C1 segment of cervical spinal cord (tissue), 14 donors: ENCODE measurements around the gene SLITRK5.

Experiments used
- DNase-seq, 14 donors: peaks; one replicate each; lab custom pipeline; 2025; lab: John Stamatoyannopoulos, UW

Gene SLITRK5

GRCh38 chr13:87671031-87671752 lies at the start of gene SLITRK5:
Gene SLITRK5 (plus strand): TSS chr13:87671371. CDS start chr13:87675389, 4,018 bp downstream.
- DNase-seq: peak in 13 of 14 donors; percentile 36 to 90 (median 82)

DNA sequence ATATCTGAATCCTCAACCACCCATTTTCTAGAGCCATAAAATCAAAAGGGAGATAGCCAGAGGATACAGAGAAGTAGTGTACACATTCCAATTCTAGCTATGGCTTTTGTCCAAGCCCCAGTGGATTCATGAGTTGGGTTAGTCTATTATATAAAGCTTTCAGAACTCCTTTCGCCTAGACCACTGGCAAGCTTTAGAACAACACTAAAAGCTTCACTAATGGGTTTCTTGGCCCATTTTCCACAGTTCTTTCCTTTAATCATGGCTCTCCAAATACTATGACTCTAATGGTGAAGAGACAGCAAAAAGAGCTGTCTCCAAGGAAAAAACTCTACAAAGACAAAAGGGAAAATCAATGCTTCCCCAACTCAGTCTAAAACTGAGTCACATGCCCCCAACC lies 48.2 kb upstream of the SLITRK5 start:
- no peak for DNase-seq

DNA sequence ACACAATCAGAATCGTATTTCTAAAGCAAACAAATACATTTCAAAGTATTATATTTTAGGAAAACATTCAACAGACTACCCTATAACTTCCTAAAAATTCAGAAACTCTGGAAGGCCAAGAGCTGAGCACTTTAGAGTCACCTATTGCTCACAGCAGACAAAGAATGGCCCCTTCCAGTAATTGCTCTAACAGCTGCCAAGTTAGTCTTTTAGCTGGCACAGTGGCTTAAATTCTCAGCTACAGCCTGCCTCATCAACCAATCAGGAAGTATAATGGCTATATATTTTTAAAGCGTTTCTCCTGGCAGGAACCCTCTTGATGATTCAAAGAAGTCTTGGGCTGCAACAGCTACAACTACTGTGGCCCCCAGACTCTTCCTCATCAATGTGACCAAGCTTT lies 14.9 kb upstream of the SLITRK5 start:
- DNase-seq: peak in 1 of 14 donors; percentile 51

DNA sequence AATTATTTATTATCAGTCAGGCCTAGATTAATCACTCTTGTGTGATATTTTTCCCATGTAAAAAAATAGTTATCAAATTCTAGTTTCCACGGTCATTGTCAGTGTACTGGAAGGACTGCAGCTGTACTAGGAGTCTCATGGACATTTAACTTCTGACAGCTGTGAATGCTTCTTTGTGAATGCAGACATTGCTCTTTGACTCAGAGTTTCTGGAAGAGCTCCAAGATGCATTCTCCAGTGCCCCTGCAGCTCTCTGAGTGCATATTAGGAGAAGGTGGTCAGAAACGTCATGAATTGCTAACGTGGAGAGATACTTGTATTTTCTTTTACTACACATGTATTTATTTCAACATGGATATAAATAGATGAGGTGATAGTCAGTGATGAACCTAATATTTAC lies 9.7 kb upstream of the SLITRK5 start:
- DNase-seq: peak in 1 of 14 donors; percentile 22

DNA sequence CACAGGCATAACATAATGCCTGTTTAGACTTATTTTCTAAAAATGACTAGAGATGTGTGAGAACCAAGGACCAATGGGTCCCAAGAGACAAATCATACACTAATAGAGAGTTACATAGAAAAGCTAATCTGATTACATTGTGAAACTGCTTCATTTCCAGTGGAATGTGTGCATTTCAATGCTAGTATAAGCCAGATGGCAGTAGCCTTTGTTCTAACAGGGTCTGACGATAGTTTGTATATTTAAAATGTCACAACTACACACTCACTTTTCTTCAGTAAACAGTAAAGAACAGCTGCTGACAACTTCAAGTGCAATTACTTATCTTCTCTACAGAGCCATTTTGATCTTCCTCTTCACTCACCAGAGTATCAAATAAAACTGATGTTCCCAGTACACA lies 4.3 kb upstream of the SLITRK5 start:
- no peak for DNase-seq

DNA sequence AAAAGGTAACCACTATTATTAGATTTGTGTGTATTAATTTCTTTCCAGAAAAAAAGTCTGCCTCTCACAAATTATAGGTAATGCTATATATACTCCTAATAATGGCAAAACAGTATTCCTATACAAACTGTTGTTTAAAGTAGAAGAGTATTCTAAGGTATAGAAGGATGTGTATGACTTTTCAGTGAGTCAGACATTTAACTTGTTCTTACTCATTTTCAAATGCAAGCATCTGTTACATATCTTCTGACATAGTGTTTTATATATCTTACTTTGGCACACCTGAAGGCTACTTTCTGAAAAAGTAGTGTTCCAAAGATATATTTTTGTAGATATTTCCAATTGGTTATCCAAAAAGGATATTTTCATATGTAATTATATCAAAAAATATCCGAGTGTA lies 3.5 kb upstream of the SLITRK5 start:
- DNase-seq: no peak

DNA sequence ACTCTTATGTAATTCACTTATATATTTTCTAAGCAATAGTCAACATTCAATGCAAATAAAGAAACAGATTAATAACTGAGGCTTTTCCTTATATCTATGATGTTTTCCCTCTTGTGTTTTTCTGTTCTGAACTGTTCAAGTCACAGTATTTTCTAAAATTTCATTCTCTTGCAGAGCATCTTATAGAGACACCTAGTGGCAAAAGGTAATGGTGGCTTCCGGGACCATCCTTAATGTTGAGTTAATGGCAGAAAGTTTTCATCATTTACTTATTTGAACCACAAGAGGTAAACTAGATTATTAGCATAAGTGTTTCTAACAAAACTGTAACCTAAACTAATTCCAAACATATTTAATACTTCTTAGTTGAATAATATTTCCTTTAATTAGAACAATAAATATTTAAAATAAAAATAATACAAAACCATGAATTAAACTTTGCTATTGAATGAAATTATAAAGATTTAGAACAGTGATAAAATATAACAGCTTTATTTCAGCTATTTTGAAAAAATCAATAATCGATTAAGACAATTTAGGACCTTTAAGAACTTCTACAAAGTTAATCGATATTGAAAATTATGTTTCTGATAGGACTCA lies 1.7 kb upstream of the SLITRK5 start:
- peak in 1 of 14 donors; percentile 10 for DNase-seq

- DNase-seq: peak in 4 of 14 donors; percentile 31 to 73 (median 49)
Observed at GRCh38 chr13:87671753-87672605, 808 bp downstream of the SLITRK5 start.

DNA sequence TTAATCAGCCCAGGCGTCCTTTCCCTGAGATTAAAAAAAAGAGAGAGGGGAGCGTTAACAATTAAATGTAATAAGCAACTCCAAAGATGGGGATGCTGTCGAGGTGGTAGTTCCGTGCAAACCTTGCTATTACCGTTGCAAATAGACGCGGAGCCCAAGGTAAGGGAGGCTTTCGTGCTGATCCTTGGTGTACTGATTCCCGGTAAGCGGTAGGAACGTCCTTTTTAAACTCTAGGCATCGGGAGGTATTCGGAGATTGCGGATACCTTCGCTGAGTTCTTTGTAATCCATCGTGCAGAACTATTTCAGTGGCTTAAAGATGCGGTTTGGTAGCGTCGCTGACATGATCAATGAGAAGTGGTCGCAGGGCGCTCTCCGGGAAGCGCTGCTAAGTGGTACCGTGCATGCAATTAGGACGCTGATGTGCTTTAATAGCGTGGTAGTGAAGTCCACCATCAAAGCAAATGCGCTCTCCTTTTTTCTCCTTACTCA lies 3.1 kb downstream of the SLITRK5 start:
- DNase-seq: peak in 1 of 14 donors; percentile 50

- DNase-seq: no peak
Observed at GRCh38 chr13:87675851-87676250, 4.7 kb downstream of the SLITRK5 start.

DNA sequence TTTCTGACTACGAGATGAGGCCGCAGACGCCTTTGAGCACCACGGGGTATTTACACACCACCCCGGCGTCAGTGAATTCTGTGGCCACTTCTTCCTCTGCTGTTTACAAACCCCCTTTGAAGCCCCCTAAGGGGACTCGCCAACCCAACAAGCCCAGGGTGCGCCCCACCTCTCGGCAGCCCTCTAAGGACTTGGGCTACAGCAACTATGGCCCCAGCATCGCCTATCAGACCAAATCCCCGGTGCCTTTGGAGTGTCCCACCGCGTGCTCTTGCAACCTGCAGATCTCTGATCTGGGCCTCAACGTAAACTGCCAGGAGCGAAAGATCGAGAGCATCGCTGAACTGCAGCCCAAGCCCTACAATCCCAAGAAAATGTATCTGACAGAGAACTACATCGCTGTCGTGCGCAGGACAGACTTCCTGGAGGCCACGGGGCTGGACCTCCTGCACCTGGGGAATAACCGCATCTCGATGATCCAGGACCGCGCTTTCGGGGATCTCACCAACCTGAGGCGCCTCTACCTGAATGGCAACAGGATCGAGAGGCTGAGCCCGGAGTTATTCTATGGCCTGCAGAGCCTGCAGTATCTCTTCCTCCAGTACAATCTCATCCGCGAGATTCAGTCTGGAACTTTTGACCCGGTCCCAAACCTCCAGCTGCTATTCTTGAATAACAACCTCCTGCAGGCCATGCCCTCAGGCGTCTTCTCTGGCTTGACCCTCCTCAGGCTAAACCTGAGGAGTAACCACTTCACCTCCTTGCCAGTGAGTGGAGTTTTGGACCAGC lies 5.3 kb downstream of the SLITRK5 start:
- no peak for DNase-seq

GRCh38 chr13:87677043-87677495 lies 5.9 kb downstream of the SLITRK5 start:
- peak in 1 of 14 donors; percentile 40 for DNase-seq

DNA sequence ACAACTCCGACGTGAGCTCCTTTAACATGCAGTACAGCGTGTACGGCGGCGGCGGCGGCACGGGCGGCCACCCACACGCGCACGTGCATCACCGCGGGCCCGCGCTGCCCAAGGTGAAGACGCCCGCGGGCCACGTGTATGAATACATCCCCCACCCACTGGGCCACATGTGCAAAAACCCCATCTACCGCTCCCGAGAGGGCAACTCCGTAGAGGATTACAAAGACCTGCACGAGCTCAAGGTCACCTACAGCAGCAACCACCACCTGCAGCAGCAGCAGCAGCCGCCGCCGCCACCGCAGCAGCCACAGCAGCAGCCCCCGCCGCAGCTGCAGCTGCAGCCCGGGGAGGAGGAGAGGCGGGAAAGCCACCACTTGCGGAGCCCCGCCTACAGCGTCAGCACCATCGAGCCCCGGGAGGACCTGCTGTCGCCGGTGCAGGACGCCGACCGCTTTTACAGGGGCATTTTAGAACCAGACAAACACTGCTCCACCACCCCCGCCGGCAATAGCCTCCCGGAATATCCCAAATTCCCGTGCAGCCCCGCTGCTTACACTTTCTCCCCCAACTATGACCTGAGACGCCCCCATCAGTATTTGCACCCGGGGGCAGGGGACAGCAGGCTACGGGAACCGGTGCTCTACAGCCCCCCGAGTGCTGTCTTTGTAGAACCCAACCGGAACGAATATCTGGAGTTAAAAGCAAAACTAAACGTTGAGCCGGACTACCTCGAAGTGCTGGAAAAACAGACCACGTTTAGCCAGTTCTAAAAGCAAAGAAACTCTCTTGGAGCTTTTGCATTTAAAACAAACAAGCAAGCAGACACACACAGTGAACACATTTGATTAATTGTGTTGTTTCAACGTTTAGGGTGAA lies 6.6 kb downstream of the SLITRK5 start:
- DNase-seq: peak in 2 of 14 donors; percentile 40 to 61

DNA sequence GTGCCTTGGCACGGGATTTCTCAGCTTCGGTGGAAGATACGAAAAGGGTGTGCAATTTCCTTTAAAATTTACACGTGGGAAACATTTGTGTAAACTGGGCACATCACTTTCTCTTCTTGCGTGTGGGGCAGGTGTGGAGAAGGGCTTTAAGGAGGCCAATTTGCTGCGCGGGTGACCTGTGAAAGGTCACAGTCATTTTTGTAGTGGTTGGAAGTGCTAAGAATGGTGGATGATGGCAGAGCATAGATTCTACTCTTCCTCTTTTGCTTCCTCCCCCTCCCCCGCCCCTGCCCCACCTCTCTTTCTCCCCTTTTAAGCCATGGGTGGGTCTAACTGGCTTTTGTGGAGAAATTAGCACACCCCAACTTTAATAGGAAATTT lies 7.2 kb downstream of the SLITRK5 start:
- DNase-seq: peak in 1 of 14 donors; percentile 28

DNA sequence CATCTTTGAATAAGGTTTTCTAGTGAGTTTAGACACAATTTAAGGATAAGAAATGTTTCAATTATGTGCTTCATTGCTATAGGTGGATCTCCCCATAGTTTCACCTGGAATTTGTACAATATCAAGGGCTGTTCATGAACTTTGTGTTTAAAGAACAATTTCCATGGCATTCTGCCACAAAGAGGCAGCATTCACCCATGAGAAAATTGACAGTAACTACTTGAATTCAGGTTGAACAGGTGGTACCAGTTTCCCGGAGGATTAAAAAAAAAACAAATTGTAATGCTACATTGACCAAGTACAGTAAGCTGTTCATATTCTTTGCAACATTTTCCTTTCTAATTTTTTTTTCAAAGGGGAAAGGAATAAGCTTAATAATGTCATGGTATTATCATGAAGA lies 9.1 kb downstream of the SLITRK5 start:
- no peak for DNase-seq

- DNase-seq: no peak
Observed at GRCh38 chr13:87684850-87685742, 13.9 kb downstream of the SLITRK5 start.

DNA sequence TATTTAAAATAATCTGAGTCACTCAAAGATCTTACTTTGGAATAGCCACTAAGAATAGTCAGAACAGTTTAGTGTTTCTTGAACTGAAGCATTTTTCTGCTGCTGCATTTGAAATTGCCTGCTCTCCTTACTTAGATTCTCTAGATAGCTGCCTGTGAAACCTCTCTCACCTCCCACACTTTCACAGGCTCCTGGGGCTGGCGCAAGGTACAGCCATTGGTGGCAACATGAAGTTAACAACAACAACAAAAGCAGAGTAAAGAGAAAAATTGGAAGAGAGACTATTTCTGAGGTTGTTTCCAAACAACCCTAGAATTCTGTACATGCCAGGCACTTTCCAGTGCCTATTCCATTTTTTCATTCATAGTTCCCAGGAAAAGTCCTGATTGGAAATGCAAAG lies 25.3 kb downstream of the SLITRK5 start:
- DNase-seq: no peak

DNA sequence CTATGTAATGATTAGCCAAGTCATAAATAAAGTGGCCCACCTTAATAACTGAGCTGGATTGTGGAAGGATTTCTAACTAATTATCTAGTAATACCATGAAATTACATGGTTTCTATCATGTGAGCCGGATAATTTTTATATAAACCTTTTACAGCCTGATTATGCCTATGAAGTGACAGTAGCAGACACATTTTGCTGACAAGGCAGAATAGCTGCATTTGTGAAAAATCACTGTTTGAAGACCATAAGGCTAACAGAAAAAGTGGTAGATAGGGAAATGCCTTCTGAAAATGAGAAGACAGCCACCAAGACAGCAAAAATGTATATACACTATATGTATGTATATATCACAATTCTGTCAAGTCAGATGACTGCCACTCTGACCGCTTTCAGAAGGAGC lies 27.1 kb downstream of the SLITRK5 start:
- DNase-seq: no peak

- DNase-seq: no peak
Observed at GRCh38 chr13:87709947-87710346, 38.8 kb downstream of the SLITRK5 start.
